ENCODE results near the gene INPP5D.
"Not testable (repeated sequence)": the region's sequence is repeated elsewhere in the genome, so short reads cannot be mapped to it uniquely, and the experiment has no call there.

Gene INPP5D

DNA sequence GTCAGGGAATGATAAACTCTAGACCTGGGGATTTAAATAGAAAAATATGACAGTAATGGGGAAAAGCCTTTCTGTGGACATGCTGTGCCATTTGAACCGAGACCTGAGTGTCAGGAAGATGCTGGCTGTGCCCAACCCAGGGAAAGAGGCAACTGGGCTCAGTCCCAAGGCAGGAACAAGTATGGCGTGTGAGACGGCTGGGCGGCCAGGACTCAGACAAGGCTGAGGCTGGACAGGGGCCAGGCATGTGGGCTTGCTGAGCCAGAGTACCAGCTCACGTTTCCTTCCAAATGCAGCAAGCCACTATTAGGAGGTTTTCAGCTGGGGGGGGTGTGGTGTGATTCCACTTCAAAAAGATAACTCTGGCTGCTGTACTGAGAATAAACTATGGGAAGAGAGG, 92.4 kb downstream of the INPP5D start:
- DNase-seq = no peak

DNA sequence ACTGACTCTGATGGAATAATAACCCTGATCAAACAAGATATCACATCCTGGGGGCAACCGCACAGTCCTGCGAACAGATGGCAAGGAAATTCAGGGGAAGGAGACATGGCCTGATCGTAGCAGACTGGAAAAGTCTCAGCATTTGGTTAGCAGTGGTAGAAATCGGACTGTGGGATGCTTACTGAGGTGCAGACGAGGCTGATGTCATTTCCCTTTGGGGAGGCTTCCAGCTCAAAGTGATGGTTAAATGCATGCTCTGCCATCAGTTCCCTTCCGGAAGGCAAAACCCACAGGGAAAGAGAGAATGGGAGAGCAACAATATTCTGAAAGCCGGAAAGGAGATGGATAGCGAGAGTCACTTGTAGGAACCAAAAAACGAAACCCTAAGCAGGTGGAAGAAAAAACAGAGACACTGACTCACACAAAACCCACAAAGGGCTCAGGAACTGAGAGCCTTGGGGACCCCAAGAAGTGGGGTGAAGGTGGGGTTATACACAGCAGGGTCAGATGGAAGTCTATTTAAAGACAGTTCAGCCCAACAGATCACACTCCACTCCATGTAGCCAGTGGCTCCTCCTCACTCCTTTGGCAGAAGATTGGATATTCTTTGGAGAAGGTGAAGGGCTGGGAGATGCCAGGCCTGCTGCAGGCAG, 93.1 kb downstream of the INPP5D start:
- DNase-seq = no peak

DNA sequence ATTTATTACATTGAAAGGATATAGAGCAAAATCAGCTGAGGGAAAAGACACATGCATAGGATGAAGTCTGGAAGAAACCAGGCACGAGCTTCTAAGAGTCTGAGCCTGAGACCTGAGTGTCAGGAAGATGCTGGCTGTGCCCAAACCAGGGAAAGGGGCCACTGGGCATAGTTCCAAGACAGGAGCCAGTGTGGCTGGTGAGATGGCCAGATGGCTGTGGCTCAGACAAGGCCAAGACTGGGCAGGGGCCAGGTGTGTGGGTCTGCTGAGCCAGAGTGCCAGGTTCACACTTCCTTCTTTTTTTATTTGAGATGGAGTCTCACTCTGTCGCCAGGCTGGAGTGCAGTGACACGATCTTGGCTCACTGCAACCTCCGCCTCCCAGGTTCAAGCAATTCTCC, 95.9 kb downstream of the INPP5D start:
- no peak for DNase-seq

DNA sequence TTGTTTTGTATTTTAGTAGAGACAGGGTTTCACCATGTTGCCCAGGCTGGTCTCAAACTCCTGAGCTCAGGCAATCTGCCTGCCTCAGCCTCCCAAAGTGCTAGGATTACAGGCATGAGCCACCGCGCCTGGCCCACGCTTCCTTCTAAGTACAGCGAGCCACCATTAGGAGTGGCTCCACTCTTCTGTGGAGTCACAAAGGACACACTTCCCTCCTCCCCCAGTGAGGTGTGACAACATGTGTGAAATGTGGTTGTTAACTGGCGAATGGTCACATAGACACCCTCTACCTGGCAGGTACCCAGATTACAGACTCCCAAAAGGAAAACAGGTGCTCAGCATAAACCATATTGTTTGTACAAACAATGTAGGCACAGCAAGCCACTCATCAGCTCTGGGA, 96.3 kb downstream of the INPP5D start:
- DNase-seq = not testable (repeated sequence)

DNA sequence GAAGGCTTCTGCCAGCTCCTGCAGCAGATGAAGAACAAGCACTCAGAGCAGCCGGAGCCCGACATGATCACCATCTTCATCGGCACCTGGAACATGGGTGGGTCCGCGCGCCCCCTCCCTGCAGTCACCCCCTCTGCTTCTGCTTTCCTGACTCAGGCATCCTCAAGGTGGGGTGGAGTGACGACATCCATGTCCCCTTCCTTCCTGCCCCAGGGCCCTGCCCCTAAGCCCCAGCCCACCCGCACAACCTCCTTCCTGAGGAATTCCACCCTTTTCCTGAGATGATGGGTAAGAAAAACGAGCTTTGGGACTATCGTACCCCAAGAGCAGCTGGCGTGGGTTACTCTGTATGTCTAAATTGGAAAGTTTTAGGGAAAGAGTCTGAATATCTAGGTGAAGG, 101.6 kb downstream of the INPP5D start:
- DNase-seq = no peak

DNA sequence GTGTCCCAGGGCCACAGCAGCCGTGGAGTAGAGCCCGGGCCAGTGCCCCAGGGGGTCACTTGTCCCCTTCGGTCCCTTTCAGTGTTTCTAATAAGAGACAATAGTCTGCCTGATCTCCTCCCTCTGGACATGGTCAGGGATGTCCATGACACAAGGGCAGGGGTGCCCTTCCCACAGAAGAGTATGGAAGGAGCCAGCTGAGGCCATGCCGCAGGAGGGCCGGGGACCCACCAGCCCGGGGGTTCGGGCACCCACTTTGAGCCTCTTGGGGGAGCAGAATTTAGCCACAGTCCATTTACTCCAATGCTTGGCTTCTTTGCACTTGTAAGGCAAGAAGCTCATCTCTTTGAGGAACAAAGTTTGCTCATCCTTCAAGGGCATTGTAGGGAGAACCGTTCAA, 102.6 kb downstream of the INPP5D start:
- DNase-seq = no peak

DNA sequence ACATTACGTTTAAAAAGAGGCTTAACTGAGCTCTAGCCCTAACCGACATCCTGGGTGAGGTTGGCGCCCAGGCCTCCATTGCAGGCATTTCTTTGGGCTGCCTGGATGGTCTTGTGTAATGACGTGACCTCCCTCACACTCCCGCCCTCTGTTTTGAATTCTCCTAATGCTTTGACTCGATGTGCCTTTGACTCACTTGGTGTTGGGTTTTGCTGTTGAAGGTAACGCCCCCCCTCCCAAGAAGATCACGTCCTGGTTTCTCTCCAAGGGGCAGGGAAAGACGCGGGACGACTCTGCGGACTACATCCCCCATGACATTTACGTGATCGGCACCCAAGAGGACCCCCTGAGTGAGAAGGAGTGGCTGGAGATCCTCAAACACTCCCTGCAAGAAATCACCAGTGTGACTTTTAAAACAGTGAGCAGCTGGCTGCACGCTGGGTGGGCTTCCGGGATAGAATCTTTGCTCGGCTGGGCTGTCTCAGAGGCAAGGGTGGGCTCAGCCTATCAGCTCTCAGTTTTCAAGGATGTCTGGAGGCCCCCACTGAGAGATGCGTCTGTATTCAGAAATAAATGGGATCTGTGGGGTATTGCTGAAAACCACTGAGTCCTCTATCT, 103.5 kb downstream of the INPP5D start:
- DNase-seq = no peak

DNA sequence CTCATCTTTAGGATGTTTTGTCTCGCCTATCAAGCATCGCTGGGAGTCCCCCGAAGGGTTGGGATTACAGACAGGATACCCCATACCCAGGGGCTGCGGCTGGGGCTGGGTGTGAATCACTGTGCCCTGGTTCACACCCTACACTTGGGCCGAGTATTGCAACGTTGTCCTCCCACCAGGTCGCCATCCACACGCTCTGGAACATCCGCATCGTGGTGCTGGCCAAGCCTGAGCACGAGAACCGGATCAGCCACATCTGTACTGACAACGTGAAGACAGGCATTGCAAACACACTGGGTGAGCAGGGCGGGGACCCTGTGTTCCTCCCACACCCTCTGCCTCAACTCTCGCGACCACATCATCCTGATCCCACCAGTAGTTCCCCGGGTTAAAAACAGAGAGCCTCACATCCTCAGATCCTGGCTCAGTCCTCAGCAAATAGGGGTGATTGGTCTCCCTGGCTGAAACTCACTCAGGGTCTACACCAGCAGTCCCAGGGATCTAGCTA, 104.0 kb downstream of the INPP5D start:
- no peak for DNase-seq

DNA sequence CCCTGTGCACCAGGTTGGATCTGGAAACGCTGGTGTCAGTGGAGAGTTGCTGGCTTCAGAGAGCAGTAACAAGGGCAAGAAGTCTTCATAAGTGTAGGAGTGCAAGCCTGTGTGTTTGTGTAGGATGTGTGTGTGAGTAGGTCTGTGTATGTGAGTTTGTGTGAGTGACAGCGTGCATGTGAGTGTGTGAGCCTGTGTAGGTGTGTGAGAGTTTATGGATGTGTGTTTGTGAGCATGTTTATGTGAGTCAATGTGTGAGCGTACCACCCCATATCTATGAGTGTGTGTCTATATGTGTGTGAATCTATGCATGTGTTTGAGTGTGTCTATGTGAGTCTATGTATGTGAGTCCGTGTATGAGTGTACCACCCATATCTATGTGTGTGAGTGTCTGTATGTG, 104.8 kb downstream of the INPP5D start:
- no peak for DNase-seq

DNA sequence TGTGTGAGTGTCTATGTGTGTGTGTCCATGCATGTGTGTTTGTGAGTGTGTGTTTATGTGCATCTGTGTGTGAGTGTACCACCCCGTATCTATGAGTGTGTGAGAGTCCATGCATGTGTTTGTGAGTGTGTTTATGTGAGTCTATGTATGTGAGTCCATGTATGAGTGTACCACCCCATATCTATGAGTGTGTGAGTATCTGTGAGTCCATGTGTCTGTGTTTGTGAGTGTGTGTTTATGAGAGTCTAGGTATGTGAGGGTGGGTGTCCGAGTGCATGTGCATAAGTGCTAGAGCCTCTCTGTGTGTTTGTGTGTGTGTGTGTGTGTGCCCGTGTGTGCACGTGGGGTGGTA, 105.4 kb downstream of the INPP5D start:
- DNase-seq = no peak

DNA sequence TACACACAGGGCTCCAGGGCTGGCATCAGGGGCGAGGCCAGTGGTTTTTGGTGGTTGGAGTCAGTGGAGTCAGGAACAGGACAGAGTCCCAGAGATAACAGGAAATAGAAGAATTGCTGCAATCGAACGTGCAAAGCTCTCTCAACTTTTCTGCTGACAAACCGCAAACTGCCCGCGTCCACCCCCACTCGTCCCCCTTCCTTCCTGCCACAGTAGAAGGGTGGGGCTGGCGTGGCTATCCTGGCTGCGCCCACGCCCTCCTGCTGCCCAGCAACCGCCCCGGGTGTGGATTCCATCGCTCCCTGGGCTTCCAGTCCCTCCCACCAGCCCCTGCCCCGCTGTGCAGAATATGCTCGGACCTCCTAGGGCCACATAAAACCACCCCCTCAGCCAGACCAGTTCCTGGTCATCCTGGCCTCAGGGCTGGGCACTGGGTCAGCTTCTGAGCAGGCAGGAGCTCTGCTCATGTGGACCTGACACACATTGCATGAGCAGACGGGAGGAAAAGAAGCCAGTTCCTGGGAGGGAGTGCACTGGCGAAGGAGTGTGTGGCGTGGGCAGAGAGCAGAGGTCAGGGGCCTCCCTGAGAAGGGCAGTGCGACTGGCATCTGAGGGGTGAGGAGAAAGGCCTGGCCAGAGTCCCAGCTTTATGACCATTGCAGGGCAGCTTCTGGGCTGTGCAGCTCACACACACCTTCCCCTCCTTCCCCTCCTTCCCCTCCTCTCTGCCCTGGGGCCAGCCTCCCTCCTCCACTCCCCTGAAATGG, 105.9 kb downstream of the INPP5D start:
- DNase-seq = peak; percentile 91

DNA sequence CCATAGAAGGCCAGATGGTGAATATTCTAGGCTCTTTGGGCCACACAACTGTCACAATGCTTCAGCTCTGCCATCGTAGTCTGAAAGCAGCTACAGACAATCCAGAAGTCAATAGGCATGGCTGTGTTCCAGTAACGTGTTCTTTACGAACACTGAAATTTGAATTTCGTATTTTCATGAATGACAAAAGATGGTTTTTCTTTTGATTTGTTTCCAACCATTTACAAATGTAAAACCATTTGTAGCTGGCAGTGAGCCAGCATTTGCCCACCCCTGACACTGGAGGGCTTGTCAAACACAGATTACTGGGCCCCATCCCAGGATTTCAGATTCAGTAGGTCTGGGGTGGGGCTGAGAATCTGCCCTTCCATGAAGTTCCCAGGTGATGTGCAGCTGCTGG, 108.3 kb downstream of the INPP5D start:
- DNase-seq = no peak

DNA sequence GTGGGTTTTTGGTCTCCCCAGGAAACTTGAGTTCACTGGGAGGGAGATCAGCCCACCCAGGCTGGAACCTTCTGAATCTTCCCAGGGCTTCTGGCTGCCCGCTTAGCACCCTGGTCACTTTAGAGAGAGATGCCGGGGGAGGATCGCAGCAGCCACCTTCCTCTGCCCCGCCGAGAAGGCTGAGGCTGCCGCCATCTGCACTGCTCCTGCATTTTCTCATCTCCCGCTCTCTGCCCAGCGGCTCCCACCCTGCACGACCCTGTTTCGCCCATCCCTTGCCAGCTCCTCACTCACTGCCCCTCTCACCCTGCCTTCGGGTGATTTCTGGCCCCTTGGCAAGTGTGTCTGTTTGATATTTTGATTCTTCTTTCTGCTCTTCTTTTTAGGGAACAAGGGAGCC, 108.8 kb downstream of the INPP5D start:
- DNase-seq = no peak

DNA sequence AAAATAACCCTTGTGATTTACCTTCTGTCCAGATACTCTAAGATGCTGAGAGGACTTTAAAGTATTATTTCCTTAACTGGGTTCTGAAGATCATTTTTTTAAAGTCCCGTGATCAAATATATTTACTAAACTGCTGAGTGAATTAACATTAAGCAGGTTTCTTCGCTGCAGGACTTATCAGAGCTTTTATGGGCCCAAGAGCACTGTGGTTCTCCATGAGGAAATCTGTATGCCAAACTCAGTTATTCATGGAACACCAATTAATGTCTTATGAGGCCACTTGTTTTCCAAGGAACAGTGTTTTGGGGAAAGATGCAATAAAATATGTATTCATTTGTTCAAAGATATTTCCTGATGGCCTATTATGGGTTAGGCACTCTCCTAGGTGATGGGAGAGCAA, 111.2 kb downstream of the INPP5D start:
- no peak for DNase-seq

DNA sequence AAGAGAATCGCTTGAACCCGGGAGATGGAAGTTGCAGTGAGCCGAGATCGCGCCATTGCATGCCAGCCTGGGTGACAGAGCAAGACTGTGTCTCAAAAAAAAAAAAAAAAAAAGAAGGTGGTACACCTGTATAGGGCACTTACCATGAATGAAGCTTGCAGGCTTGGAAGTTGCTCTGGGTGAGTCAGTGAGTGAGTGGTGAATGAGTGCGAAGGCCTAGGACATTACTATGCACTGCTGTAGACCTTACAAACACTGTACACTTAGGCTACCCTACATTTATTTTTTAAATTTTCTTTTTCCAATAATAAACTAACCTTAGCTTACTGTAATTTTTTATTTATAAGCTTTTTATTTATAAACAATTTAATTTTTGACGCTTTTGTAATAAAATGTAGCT, 113.0 kb downstream of the INPP5D start:
- DNase-seq = no peak

DNA sequence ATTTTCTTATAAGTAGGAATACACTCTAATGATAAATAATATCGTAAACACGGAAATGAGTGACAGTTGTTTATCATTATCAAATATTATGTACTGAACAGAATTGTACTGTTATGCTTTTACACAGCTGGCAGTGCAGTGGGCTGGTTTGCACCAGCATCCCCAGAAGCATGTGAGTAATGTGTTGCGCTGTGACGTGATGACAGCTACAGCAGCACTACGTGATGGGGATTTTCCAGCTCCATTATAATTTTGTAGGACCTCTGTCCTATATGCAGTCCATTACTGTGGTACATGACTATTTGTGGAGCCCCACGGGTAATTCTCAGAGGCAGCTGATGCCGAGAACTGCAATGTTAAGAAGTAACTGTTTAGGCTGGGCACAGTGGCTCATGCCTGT, 114.0 kb downstream of the INPP5D start:
- no peak for DNase-seq

DNA sequence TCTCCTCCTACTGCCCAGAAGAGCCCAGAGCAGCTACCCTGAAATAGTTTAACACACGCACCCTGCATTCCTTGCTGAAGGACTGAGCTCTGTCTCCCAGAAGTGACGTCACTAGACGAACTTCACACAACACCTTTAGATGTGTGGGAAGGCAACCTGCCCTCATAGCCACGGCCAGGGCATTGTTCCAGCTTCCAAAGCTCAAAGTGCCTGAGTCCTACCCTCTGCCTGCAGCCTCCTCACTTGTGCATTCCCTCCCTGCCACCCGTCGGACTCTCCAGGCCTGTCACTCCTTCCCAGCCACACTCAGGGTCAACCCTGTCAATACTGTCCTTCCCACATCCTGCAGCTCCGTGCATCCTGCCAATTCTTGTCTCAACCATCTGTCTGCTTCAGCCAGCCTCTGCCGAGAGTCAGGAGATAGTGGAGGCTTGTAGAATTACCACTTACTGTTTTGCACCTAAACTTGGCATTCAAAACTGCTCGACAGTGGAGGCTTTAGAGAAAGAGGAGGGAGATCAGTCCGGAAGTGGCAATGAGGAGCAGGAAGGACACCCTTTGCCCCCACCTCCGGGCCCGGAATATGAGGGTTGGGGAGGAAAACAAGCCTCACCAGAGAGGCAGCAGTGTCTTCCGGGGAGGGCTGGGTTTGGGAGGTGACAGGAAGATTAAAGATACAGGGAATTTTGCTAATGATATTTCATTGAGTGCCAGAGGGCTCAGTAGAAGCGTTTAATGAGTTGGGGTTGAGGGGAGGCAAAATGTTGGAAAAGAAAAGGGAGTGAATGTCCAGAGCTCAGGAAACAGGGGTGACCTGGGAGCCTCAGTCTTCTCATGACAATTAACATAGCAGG, 119.1 kb downstream of the INPP5D start:
- DNase-seq = no peak

DNA sequence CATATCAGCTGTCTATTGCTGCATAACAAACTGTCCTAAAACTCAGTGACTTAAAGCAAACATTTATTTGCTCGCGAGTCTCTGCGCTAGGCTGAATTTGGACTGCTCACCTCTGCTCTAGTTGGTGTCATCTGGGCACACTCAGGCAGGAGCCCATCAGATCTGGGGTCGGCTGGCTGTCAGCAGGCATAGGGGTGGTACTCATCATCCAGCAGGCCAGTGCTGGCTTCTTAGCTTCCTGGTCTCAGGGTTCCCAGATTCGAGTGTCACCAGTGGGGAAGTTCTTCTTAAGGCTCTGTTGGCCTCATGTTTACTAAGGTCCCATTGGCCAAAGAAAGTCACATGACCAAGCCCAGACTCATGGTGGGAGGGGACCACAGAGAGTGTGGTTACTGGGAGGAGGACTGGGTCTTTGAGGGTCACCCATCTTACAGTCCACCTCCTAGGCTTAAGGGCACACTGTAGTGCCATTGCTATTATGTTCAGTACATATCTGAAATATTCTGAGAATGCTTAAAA, 119.8 kb downstream of the INPP5D start:
- no peak for DNase-seq

DNA sequence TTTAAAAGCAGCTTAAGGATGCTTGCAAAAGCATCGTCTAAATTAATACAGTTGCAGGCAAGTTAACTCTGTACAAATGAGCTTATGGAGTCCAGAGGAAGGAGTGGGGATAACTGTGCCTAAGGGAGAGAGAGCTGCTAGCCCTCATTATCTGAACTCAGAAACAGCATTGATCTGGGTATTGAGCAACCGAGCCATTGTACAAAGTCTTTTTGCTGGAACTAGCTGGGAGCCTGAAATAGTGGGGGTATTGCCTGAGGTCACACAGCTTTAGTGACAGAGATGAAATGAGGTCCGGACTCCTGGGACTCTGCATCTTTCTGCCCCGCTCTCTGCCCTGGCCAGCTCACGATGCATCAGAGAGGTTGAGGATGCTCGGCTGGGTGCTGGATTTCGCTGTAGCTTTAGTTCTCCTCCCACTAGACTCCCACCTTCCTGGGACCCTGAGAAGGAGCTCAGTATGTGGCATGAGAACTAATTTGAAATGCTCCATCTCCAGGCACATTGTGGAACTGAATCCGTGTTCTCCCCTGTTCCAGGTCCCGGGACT, 123.8 kb downstream of the INPP5D start:
- DNase-seq = no peak

DNA sequence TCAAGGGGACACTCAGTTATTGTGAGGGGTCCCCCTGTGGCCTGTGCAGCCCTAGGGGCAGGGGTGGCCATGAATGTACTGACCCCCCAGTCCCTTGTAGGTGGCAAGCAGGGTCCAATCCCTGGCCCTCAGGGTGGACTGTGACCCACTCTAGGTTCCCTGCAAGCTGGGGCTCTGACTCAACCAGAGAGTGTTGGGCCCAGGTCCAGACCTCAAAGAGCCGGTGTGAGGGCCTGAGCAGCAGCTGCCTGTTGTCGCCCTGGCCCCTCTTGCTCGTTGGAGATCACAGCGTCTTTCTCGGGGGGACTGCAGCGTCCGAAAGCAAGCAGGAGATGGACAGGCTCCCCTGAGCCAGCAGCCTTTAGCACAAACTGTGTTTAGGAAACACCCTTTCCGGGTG, 124.5 kb downstream of the INPP5D start:
- no peak for DNase-seq

DNA sequence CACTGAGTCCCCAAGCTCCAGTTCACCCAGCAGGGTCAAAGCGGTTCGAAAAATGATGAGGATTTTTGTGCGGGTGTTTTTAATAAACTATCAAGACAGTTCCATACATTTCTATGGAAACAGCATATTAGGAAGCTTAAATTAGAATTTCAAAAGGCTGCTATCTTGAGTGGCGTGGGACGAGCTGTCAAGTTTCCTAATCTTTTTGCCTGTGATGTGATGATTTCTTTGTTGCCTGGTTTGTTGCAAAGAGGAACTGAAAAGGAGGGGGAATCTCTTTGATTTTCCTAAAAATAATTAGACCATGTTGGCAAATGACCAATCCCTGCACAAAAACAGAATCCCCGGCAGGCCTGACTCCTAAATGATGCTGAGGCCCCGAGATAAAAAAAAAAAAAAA, 125.2 kb downstream of the INPP5D start:
- no peak for DNase-seq

DNA sequence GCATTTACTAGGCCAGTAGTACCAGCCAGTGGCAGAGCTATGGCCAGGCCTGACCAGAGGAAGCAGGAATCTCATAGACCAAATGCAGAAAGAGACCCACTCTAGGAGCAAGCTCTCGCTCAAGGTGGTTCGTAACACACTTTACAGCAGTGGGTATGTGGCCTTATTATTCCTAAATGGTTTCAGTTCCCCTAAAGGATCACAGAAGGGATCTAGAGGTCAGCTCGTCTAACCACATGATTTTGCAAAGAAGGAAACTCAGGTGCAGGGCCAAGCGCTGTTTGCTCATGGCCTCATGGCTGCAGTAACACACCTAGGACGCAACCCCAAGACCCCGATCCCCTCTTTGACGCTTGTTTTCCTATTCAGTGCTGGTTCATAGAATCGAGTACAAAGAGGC, 125.8 kb downstream of the INPP5D start:
- no peak for DNase-seq

DNA sequence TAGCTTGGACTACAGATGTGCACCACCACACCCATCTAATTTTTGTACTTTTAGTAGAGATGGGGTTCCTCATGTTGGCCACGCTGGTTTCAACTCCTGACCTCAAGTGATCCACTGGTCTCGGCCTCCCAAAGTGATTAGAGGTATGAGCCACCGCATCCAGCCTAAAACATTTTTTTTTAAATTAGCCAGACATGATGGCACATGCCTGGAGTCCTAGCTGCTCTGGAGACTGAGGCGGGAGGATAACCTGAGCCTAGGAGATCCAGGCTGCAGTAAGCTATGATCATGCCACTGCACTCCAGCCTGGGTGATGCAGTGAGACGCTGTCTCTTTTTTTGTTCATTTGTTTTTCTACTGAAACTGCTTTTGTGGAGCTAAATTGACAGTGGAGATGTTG, 126.7 kb downstream of the INPP5D start:
- DNase-seq = no peak

All from GF-D8 (cell line).